Daoy (cell line): Measurements from ENCODE around the gene ZNF483. TPM values are rescaled to one million over a fixed set of nuclear protein-coding genes. Genes with fewer than 3 reads are reported as not detected.
"Not testable (repeated sequence)": the region's sequence is repeated elsewhere in the genome, so short reads cannot be mapped to it uniquely, and the experiment has no call there.

Source experiments
- DNase-seq: peaks from one replicate; pipeline ENCODE4 v3.0.0-alpha.2; 2015; ENCODE audit warnings: low read depth
- total RNA-seq: library from RNA; depleted of rRNA; stranded (reverse); fragments of >200 nt; shearing (Covaris generic); gene quantifications from 2 replicates; pipeline ENCODE4 v1.2.3, GENCODE V29; 2014

The ZNF483 gene
- total RNA-seq, 1 experiment from 2014 or later: 3.1 TPM

- DNase-seq: no peak
Measured at GRCh38 chr9:111542497-111543254, 17.7 kb downstream of the ZNF483 start.

DNA sequence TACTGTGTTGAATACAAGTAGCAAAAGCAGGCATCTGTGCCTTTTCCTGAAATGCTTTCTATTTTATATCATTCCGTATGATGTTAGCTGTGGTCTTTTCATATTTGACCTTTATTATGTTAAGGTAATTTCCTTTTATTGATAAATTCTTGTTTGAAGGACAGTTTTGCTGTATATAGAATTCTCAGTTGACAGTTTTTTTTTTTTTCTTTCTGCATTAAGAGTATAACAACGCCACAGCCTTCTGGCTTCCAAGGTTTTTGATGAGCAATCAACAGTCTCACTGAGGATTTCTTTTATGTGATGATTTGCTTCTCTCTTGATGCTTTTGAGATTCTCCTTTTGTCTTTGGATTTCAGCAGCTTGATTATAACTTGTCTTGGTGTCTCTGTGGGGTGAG lies 23.6 kb downstream of the ZNF483 start:
- no peak for DNase-seq

- not testable (repeated sequence) for DNase-seq
Measured at GRCh38 chr9:111555425-111555824, 30.4 kb downstream of the ZNF483 start.

DNA sequence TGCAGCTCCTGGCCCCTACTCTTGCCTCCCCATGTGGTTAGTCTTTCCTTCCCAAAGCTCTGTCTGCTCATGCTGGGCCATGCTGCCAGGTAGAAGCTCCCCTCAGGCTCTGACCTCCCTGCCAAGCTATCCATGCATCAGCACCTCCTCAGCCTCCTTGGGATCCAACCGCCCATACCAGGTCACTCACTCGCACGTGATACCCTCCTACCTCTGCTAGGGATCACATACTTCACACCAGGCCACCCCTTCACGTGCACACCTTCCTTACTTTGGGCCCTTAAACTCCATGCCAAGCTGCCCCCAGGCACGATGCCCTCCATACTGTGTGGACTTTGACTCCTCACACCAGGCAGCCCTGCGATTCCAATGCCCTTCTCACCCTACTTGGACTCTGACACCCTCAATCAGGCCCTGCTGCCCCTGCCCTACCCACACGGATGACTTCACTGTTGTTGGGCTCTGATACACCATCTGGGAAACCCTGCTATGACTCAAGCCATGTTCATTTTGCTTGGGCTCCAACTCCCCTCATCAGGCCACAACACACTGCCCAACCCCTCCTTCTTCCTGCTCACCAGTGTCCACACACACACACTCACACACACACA lies 34.1 kb downstream of the ZNF483 start:
- peak; percentile 69 for DNase-seq

GRCh38 chr9:111561165-111561719 lies 36.3 kb downstream of the ZNF483 start:
- DNase-seq: no peak

GRCh38 chr9:111566234-111566633 lies 41.3 kb downstream of the ZNF483 start:
- DNase-seq: no peak

GRCh38 chr9:111568127-111568526 lies 43.1 kb downstream of the ZNF483 start:
- DNase-seq: not testable (repeated sequence)

DNA sequence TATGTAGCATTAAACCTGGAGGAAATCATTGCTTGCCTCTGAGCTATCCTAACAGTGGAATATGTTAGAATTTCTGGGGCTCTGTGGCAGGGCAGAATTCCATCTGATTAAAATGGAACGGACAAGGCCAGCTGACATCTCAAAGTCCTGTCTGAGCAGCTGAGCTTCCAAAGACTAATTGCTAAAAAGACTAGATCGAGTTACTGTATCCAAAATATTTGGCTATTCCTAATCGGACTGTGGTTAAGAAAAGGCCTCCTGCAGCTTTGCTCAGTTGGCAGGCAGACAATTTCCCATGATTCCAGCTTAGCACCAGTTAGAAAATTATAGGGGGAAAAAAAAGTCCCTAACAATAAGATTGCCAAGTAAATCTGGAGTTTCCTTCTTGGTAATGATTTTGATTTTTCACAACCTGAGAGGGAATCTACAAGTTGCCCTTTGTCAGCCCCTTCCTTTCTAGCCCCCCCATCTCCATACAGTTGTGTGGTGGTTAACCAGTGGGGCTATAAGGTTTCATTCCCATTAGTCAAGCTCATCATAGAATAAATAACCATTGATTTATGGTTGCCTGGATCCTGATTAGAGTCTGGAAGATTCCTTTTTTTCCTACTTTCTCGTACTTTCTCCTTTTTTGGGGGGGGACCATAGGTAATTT lies 48.1 kb downstream of the ZNF483 start:
- peak; percentile 86 for DNase-seq

DNA sequence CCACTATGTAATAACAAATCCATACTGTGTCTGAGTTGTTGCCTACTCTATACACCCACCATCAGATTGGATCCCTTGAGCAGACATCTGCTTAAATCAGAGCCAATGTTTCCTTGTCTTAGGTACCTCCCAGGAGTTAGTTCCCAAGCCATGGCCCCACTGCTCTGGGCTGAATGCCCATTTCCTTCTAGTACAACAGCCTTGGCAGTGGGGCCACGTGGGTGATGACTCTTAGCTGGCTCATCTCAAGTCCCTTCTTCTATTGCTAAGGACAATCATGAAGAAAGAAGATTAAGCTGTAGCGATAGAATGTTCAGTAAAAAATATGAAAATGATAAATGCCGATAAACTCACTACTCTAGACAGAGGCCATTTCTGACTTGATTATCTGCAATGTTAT lies 57.9 kb downstream of the ZNF483 start:
- peak; percentile 58 for DNase-seq

- DNase-seq: no peak
Measured at GRCh38 chr9:111586378-111586777, 61.4 kb downstream of the ZNF483 start.

DNA sequence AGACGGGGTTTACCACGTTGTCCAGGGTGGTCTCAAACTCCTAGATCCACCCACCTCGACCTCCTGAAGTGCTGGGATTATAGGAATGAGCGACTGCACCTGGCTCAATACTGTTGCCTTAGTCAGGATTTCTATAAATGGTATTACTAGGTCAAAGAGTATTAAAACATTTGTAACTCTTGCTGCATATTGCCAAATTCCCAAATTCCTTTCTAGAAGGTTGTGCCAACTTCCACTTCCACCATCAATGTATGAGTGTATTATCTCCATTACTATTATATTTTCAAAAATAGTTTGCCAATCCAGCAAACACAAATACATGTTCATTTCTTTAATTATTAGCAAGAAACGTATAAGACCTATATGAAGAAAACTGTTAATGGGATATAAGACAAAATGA lies 63.9 kb downstream of the ZNF483 start:
- DNase-seq: no peak

- DNase-seq: peak; percentile 74
Measured at GRCh38 chr9:111597852-111598732, 73.1 kb downstream of the ZNF483 start.

DNA sequence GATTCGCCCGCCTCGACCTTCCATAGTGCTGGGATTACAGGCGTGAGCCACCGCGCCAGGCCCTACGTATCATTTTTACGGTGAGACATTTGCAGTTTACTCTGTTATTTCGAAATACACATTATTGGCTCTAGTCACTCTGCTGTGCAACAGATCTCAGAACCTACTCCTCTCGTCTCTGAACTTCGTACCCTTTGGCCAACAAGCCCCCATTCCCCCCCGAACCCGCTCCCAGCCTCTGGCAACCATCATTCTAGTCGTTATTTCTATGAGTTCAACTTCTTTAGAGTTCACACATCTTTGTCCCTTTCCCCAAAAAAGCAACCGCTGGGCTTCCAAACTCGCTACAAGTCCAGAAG lies 73.7 kb downstream of the ZNF483 start:
- DNase-seq: peak; percentile 35

DNA sequence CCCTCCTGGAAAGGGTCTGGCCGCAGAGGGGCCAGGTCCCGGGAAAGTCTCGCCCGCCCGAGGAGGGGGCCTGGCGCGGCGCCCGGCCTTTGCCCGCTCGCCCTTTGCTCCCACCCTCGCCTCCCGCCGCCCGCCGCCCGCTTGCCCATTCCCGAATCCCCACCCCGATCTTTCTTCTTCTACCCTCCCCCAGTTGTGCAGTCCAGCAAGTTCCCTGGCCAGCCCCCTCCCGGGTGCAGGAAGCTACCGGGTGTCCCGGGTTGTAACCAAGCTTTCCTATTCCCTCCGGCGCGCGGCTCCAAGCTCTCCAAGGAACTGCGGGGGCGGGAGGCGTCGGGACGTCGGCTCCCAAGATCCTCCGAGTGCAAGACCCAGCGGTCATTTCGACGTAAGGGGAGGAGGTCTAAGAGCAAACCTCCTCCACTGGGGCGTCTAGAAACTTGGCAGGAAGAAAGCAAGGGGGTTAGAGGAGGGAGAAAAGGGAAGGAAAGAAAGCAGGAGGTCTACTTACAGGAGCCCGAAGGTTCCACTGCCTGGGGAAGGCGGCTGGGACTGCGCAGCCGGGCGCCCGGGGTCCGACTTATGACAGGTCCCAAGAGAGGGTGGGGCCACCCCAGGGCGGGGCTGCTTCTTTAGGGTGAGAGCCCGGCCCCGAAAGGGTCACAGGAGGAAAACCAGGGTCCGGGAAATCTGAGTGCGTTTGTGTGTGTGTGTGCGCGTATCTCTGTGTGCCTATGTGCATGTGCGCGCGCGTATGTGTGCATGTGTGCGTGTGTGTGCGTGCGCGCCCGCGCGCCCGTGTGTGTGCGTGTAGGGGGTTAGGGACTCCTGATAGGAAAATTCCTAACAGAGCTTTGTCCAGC lies 74.3 kb downstream of the ZNF483 start, which contains the start of gene PTGR1:
Gene PTGR1 (minus strand): TSS at position 556 of the 863 bp plus-strand sequence. CDS start 2,225 bp downstream, outside the sequence.
- peak; percentile 93 for DNase-seq

GRCh38 chr9:111599955-111600343 lies 75.0 kb downstream of the ZNF483 start:
- DNase-seq: no peak

- DNase-seq: peak; percentile 69
Measured at GRCh38 chr9:111601237-111602018, 76.4 kb downstream of the ZNF483 start.

DNA sequence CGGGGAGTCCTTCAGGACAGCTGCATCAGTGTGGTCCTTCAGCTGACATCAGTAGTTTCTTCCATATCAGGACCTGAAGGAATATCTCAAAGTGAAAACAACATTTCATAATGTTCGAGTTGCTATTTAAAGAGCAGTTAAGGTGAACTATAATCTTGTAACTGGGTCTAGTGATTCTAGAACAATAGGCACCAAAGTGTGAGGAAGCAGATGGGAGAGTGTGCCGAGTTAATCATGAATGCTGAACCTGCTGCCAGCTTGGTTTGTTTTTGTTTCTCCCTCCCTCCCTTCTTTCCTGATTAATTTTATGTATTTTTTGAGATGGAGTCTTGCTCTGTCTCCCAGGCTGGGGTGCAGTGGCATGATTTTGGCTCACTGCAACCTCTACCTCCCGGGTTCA lies 78.1 kb downstream of the ZNF483 start:
- DNase-seq: no peak

DNA sequence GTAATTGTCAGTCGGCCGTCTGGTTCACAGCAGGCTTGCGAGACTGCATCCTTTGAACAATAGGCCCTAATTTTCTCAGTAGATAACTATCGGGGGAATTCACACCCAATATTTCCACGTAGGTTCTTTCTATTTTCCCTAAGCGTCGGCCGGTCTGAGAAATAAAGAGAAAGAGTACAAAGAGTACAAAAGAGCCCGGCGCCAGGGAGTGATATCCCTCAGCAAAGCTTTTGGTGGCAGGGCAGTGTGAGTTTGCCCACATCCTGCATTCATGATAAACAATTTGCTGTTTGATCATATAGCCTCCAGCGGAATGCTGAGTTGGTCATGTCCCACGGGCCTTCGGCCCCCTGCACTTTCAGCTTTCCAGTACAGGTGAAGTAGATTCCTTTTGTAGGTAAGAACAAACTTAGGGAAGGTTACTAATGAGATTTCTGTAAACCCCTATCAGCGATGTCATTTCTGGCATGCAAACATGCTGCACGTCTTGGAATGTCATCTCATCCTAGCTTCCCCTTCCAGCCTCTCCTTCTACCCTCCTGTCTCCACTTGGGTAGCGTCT lies 79.2 kb downstream of the ZNF483 start:
- no peak for DNase-seq

DNA sequence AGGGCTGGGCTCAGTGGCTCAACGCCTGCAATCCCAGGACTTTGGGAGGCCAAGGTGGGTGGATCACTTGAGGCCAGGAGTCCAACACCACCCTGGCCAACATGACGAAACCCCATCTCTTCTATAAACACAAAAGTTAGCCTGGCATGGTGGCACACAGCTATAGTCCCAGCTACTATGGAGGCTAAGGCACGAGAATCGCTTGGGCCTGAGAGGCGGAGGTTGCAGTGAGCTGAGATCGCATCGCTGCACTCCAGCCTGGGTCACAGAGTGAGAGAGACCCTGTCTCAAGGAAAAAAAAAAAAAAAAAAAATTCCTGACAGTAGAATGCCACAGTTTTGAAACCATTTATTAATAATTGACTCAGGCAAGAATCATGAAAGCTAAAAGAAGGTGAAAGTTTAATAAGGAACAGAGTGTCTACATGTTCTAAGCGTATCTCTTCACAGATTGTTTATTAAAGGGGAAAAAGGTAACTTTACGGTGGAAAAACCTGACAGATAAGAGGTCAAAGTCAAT lies 80.1 kb downstream of the ZNF483 start:
- DNase-seq: no peak
